ENCODE data around the gene MYO18A. TPM values are rescaled to one million over a fixed set of nuclear protein-coding genes. Genes with fewer than 3 reads are reported as not detected.
A peak's percentile ranks its signal among the peaks of the same experiment; 100 is the strongest.

Gene MYO18A
- polyA plus RNA-seq, 1 donor (not counting 4 experiments of a cell fraction or from before 2014, with no cell fraction given), result 20.0 TPM

DNA sequence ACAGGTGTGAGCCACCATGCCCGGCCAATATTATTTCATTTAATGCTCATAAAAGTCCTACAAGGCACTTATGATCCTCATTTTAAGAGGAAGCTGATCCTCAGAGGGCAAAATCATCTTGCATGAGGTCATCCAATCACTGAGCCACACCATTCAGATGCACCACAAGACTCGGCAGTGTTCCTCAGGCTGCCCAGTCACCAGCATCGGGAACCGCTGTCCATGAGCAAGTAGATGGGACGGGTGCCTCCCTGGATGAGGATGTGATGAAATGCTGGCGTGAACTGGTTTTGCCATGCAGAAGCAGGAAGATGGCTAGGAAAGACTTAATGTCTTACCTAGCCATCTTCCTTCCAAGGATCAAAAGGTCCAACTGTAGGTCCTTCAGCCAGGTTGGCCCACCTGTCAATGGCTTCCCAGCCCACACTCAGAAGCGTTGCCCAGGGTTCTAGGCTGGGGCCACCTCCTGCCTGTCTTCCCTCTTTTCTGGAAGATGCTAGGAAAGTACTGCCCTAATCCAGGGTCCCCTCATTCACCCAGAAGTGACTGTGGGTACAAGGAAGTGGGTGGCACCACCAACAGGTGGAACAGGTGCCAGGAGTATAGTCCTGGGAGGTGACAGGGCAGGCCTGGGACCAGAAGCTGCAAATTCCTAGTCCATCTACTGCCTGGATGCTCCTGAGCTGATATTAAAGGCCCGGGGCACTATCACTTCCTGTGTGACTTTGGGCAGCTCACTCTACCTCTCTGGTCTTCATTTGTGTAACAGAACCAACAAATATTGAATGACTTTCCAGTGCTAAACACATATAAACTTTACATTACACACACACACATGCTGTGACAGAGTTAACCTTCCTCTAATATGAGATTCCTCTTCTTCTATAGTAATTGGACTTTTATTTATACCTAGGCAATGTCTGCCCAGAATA is 34.3 kb upstream of the MYO18A start:
- Histone ChIP-seq H3K9me3 (ENCODE audit: control insufficient read depth, low read depth, low read length) (no peaks in the 10 kb centered on the region), H3K27ac (ENCODE audit: control insufficient read depth, insufficient read depth, low read length) (no peak overlapping the region), H3K79me2 (ENCODE audit: control insufficient read depth, insufficient read depth, low read length) (no peaks in the 10 kb centered on the region), H3K36me3 (ENCODE audit: control insufficient read depth in 2 of 2, extremely low read depth in 1 of 2, insufficient read depth in 2 of 2, low read length in 2 of 2) (no peaks in the 10 kb centered on the region), H3K27me3 (ENCODE audit: control insufficient read depth, extremely low read depth, insufficient read depth, low read length) (no peaks in the 10 kb centered on the region), H3K4me3 (ENCODE audit: control insufficient read depth in 2 of 3, extremely low read depth in 1 of 3, insufficient read depth in 2 of 3, low read depth in 1 of 3, low read length in 3 of 3) (no peak overlapping the region), H3K9me1 (ENCODE audit: control insufficient read depth, extremely low read depth, insufficient read depth, low read length) (no peaks in the 10 kb centered on the region), H4K20me1 (ENCODE audit: control insufficient read depth, extremely low read depth, insufficient read depth, low read length) (no peaks in the 10 kb centered on the region), H3K4me1 (ENCODE audit: control insufficient read depth, extremely low read depth, insufficient read depth, low read length) (peaks cover 50% of the 10 kb centered on the region), H2AFZ (ENCODE audit: control insufficient read depth, low read length) (no peak overlapping the region), H3K4me2 (ENCODE audit: control insufficient read depth, extremely low read depth, insufficient read depth, low read depth, low read length) (no peak overlapping the region), H3K9ac (ENCODE audit: control insufficient read depth, extremely low read depth, insufficient read depth, low read length) (no peak overlapping the region)
- TF ChIP-seq EZH2 (IDR thresholded peaks at IDR 0.05; ENCODE audit: low read length), result no peak
- TF ChIP-seq, protein P1, sequence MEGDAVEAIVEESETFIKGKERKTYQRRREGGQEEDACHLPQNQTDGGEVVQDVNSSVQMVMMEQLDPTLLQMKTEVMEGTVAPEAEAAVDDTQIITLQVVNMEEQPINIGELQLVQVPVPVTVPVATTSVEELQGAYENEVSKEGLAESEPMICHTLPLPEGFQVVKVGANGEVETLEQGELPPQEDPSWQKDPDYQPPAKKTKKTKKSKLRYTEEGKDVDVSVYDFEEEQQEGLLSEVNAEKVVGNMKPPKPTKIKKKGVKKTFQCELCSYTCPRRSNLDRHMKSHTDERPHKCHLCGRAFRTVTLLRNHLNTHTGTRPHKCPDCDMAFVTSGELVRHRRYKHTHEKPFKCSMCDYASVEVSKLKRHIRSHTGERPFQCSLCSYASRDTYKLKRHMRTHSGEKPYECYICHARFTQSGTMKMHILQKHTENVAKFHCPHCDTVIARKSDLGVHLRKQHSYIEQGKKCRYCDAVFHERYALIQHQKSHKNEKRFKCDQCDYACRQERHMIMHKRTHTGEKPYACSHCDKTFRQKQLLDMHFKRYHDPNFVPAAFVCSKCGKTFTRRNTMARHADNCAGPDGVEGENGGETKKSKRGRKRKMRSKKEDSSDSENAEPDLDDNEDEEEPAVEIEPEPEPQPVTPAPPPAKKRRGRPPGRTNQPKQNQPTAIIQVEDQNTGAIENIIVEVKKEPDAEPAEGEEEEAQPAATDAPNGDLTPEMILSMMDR (optimal IDR thresholded peaks at IDR 0.05 in 1 of 3, IDR thresholded peaks at IDR 0.05 in 1 of 3, conservative IDR thresholded peaks at IDR 0.05 in 1 of 3; ENCODE audit: extremely low read depth in 1 of 3, insufficient read depth in 2 of 3, low read length in 3 of 3), result no peak
- dilution Hi-C loops (cut with MboI; ENCODE audit: extremely low pct_ligation_motif_present, low sequenced_read_pairs), result no loop called here
- no peak for FAIRE-seq
- DNase-seq (ENCODE audit: low read depth, low spot score), result no peak

DNA sequence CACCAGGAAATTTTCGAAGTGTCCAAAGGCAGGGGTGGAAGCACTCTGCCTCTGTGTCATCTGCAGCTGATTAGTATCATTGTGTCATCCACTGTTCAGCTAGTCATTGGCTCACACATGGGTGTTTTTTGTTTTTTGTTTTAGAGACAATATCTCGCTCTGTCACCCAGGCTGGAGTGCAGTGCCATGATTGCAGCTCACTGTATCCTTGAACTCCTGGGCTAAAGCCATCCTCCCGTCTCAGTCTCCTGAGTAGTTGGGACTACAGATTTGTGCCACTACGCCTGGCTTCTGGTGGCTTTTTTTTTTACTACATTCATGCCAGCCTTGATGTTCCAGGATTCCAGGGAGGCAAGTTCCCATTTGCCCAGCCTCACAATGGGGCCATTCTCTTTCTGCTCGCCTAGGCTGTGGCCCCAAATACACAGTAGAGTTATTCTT is 32.5 kb upstream of the MYO18A start:
- FAIRE-seq, result peak; percentile 67
- peak overlapping the region; percentile 25 for H3K4me2 ChIP-seq (ENCODE audit: control insufficient read depth, extremely low read depth, insufficient read depth, low read depth, low read length)
- dilution Hi-C loops (cut with MboI; ENCODE audit: extremely low pct_ligation_motif_present, low sequenced_read_pairs), result no loop called here

More for the DNA sequence above, 32.5 kb upstream of the MYO18A start:
- H3K79me2 ChIP-seq (ENCODE audit: control insufficient read depth, insufficient read depth, low read length), result no peaks in the 10 kb centered on the region
- H3K9me1 ChIP-seq (ENCODE audit: control insufficient read depth, extremely low read depth, insufficient read depth, low read length), result no peaks in the 10 kb centered on the region
- TF ChIP-seq, protein P1 (optimal IDR thresholded peaks at IDR 0.05 in 1 of 3, IDR thresholded peaks at IDR 0.05 in 1 of 3, conservative IDR thresholded peaks at IDR 0.05 in 1 of 3; ENCODE audit: extremely low read depth in 1 of 3, insufficient read depth in 2 of 3, low read length in 3 of 3), result no peak
- no peak for TF ChIP-seq EZH2 (IDR thresholded peaks at IDR 0.05; ENCODE audit: low read length)
- H2AFZ ChIP-seq (ENCODE audit: control insufficient read depth, low read length), result peak overlapping the region; percentile 65
- H4K20me1 ChIP-seq (ENCODE audit: control insufficient read depth, extremely low read depth, insufficient read depth, low read length), result no peaks in the 10 kb centered on the region
- peak overlapping the region; percentile 3 for H3K27ac ChIP-seq (ENCODE audit: control insufficient read depth, insufficient read depth, low read length)
- no peaks in the 10 kb centered on the region for H3K36me3 ChIP-seq (ENCODE audit: control insufficient read depth in 2 of 2, extremely low read depth in 1 of 2, insufficient read depth in 2 of 2, low read length in 2 of 2)
- peaks cover 43% of the 10 kb centered on the region for H3K4me1 ChIP-seq (ENCODE audit: control insufficient read depth, extremely low read depth, insufficient read depth, low read length)
- no peaks in the 10 kb centered on the region for H3K27me3 ChIP-seq (ENCODE audit: control insufficient read depth, extremely low read depth, insufficient read depth, low read length)
- no peak overlapping the region for H3K4me3 ChIP-seq (ENCODE audit: control insufficient read depth in 2 of 3, extremely low read depth in 1 of 3, insufficient read depth in 2 of 3, low read depth in 1 of 3, low read length in 3 of 3)
- H3K9me3 ChIP-seq (ENCODE audit: control insufficient read depth, low read depth, low read length), result no peaks in the 10 kb centered on the region
- no peak for DNase-seq (ENCODE audit: low read depth, low spot score)
- no peak overlapping the region for H3K9ac ChIP-seq (ENCODE audit: control insufficient read depth, extremely low read depth, insufficient read depth, low read length)

Measured in keratinocyte (primary cell).